WERI-Rb-1 (cell line): ENCODE data around the gene PPFIA3.
"Not testable (repeated sequence)": the region's sequence is repeated elsewhere in the genome, so short reads cannot be mapped to it uniquely, and the experiment has no call there.

ENCODE experiments used
- DNase-seq: peaks from one replicate; pipeline ENCODE4 v3.0.0-alpha.2; 2020
- H3K27ac ChIP-seq: fragments of 250-450 bp; sonication (Bioruptor Pico); 2 replicates; pipeline ENCODE4 v1.5.1; 2020; ENCODE audit warnings: mild to moderate bottlenecking, moderate library complexity
- H3K27me3 ChIP-seq: fragments of 250-450 bp; sonication (Bioruptor Pico); 2 replicates; pipeline ENCODE4 v1.5.1; 2021; ENCODE audit warnings: mild to moderate bottlenecking, low read depth, moderate library complexity; ENCODE audit not compliant: insufficient read depth, severe bottlenecking
- H3K36me3 ChIP-seq: fragments of 250-450 bp; sonication (Bioruptor Pico); 2 replicates; pipeline ENCODE4 v1.5.1; 2020; ENCODE audit warnings: mild to moderate bottlenecking, moderate library complexity
- H3K4me3 ChIP-seq: 2 replicates; pipeline ENCODE4 v1.5.1; 2011; ENCODE audit warnings: low read depth, mild to moderate bottlenecking, control low read depth, low read length
- H3K9me3 ChIP-seq: fragments of 250-450 bp; sonication (Bioruptor Pico); 2 replicates; pipeline ENCODE4 v1.5.1; 2021; ENCODE audit warnings: mild to moderate bottlenecking, moderate library complexity; ENCODE audit not compliant: severe bottlenecking
- TF ChIP-seq, protein P1 (sequence below): IDR thresholded peaks from 2 replicates; pipeline ENCODE4 v1.5.1; 2011; ENCODE audit warnings: low read depth, mild to moderate bottlenecking, control low read depth, inconsistent platforms, low read length

The PPFIA3 gene

DNA sequence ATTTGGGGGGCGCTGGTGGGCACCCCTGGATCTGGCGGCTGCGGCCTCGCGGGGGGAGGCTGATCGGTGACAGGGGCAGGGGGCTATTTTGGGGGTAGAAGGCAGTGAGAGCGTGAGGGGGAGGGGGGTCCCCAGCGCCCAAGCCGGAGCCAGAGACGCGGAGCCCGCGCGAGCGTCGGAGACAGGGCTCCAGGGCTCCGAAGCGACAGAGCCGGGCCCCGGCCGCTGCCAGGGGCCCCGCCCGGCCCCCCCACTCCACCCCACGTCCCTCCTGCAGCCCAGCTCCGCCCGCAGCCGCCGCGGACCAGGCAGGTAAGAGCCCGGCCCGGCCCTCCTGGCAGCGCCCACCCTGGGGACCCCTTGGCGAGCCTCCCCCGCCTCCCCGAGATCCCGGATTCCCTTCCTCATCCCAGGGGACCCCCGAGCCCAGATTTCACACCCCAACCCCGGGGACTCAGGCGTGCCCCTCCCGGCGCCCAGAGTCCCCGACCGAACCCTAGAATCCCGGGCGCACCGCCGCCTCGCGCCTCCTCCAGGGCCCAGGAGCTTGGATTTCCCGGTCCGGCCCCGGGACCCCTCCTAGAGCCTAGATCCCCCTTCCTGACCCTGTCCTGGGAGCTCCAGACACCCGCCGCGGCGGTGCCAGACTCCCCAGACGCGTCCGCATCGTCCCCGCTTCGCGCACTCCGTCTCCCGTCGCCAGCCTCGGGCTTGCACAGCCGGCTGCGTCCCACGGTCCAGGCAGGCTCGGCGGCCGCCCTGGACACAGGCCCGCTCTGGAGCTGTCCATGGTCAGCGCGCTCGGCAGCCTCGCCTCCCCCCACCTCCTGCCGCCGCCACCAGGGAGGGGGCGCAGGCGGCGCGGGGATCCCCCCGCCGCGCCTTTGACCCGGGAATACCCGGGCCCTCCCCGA, at the start of gene PPFIA3:
PPFIA3 (plus strand) TSS at position 134 of the 914 bp plus-strand sequence. CDS start 8,330 bp downstream, outside the sequence.
- DNase-seq = no peak
- TF ChIP-seq, protein P1, sequence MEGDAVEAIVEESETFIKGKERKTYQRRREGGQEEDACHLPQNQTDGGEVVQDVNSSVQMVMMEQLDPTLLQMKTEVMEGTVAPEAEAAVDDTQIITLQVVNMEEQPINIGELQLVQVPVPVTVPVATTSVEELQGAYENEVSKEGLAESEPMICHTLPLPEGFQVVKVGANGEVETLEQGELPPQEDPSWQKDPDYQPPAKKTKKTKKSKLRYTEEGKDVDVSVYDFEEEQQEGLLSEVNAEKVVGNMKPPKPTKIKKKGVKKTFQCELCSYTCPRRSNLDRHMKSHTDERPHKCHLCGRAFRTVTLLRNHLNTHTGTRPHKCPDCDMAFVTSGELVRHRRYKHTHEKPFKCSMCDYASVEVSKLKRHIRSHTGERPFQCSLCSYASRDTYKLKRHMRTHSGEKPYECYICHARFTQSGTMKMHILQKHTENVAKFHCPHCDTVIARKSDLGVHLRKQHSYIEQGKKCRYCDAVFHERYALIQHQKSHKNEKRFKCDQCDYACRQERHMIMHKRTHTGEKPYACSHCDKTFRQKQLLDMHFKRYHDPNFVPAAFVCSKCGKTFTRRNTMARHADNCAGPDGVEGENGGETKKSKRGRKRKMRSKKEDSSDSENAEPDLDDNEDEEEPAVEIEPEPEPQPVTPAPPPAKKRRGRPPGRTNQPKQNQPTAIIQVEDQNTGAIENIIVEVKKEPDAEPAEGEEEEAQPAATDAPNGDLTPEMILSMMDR = no peak
- Histone ChIP-seq H3K27ac (peak within 1 kb of the TSS; percentile 100), H3K9me3 (no peaks in the 10 kb centered on the region), H3K27me3 (no peaks in the 10 kb centered on the region), H3K4me3 (peak within 1 kb of the TSS; percentile 70), H3K36me3 (peaks cover 7% of the 10 kb centered on the region)

DNA sequence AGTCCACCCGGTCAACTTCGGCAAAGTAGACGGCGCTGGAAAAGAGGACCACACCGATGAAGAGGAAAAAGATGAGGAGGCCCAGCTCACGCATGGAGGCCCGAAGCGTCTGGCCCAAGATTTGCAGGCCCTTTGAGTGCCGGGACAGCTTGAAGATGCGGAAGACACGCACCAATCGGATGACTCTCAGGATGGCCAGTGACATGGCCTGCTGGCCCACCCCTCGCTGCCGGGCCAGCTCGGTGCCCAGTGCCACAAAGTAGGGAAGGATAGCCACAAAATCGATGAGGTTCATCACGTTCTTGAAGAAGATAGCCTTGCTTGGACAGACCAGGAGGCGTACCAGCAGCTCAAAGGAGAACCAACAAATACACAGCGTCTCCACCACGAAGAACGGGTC, 48.9 kb upstream of the PPFIA3 start:
- DNase-seq = no peak
- Histone ChIP-seq H3K9me3 (no peaks in the 10 kb centered on the region), H3K36me3 (no peaks in the 10 kb centered on the region), H3K27me3 (peaks cover 19% of the 10 kb centered on the region), H3K4me3 (no peak overlapping the region), H3K27ac (no peak overlapping the region)
- TF ChIP-seq, protein P1 = no peak

DNA sequence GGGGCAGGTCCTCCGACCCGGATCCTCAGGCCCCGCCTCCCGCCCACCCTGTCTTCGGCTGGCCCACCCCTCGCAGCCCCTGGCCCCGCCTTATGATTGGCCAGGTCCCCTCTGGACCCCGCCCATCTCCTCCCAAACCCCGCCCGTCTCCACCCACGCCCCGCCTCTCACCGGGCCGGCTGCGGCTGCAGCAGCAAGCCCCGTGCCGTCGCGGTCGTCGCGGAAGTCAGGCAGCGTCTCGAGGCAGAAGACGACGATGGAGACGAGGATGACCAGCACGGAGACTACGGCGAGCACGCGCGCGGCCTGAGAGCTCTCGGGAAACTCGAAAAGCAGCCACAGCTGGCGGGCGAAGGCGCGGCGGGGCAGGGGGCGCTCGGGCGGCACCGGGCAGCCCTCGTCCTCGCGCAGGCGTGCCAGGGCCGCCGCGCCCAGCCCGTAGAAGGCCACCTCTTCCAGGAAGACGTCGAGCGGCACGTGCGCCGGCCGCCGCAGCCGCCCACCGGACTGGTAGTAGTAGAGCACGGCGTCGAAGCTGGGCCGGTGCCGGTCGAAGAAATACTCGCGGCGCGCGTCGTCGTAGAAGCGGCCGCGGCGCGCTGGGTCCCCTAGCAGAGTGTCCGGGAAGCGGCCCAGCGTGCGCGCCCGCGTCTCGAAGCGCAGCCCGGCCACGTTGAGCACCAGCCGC, 47.3 kb upstream of the PPFIA3 start:
- Histone ChIP-seq H3K4me3 (peak overlapping the region; percentile 26; the same call in 1 of the 2 replicates), H3K9me3 (no peaks in the 10 kb centered on the region), H3K27me3 (peaks cover 19% of the 10 kb centered on the region), H3K27ac (no peak overlapping the region), H3K36me3 (no peaks in the 10 kb centered on the region)
- DNase-seq = peak; percentile 72
- TF ChIP-seq, protein P1 = no peak

DNA sequence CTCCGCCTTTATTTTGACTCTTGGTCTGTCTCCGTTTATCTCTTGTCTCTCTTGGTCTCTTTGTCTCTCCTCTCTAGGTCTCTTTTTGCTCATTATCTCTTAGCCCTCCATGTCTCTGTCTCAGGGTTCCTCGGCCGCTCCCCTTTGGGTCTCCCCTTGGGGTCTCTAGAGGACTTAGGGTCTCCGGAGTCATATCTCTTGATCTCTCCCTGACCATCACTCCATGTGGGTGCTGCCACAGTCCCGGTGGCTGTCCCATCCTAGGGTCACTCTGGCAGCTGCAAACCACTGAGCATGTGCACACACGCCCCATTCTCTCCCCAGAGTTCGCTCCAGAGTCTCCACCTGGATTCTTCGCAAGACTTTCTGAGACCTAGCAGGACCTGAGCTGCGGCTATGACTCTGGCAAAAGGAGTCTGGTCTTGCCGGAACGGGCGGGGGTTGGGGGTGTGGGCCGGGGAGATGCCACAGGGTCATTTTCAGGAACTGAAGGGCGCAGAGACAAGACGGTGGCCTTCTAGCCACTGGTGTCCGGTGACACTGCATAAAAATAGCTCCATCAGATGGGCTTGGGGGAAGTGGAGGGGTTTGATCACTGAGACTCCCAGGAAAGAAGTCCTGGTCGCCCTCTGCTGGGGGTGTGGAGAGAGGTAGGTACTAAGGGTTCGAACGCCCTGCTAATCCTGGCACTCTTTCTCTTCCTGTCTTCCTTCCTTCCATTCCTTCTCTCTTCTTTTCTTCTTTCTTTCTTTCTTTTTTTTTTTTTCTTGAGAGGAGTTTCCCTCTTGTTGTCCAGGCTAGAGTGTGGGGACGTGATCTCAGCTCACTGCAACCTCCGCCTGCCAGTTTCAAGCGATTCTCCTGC, 45.6 kb upstream of the PPFIA3 start:
- Histone ChIP-seq H3K4me3 (no peak overlapping the region), H3K9me3 (no peaks in the 10 kb centered on the region), H3K27me3 (peaks cover 19% of the 10 kb centered on the region), H3K27ac (no peak overlapping the region), H3K36me3 (no peaks in the 10 kb centered on the region)
- DNase-seq = peak; percentile 83
- TF ChIP-seq, protein P1 = peak; percentile 77

DNA sequence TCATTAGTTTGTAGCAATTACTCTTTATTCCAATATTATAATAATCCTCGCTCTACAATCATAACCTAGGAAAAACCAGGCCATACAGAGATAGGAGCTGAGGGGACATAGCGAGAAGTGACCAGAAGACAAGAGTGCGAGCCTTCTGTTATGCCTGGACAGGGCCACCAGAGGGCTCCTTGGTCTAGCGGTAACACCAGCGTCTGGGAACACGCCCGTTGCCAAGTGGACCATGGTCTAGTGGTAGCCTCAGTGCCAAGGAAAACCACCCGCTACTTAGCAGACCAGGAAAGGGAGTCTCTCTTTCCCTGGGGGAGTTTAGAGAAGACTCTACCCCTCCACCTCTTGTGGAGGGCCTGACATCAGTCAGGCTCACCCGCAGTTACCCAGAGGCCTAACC, 44.5 kb upstream of the PPFIA3 start:
- not testable (repeated sequence) for H3K27ac ChIP-seq, H3K4me3 ChIP-seq
- peak; percentile 73 for DNase-seq

More for the DNA sequence above, 44.5 kb upstream of the PPFIA3 start:
- not testable (repeated sequence) for H3K36me3 ChIP-seq, H3K9me3 ChIP-seq
- H3K27me3 ChIP-seq = peaks cover 19% of the 10 kb centered on the region
- TF ChIP-seq, protein P1 = peak; percentile 58
